ENCODE measurements around the gene LHX4.

The LHX4 gene

DNA sequence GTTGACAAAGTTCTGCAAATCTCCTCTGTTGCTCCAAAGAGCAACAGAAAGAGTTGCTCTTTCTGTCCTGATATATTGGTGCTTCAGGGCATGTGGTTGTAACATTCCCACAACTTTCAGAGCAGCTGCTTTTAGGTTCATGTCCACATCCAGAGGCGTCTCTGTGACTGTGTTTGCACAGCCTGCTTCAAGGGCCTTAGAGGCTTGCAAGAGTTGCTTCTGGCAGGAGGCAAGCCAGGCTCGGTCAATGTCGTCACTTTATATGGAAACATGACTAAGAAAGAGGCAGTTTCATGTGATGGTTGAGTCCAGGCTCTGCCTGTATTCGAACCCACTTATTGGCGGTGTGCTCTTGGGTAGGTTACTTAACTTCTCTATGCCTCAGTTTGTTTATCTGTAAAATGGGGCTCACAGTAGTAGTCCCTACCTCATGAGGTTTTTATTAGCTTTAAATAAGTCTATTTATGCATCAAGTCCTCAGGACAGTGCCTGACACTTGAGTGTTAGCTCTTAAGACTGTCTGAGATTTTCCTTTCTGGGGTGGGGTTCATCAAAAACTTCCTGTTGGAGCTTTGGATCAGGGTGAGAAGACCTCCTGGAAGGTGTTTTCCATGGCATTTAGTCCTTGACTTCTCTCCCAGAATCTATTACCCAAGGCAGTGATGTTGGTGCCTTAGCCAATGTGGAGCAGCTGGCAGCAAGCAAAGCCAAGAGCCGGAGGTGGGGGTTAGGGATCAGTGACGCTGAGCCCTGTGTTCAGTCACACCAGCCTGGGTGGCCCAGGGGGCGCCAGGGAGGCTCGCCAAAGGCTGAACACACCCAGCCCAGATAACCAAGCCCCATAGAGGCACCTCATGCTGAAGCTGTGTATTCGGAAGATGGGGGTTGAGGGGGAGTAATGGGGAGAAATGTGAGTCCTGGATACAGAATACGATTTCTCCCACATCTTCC is 18.9 kb downstream of the LHX4 start:
- Histone ChIP-seq H3K36me3 (ENCODE audit: control insufficient read depth in 4 of 4, insufficient read depth in 4 of 4, low read length in 3 of 4) (no peaks in the 10 kb centered on the region), H3K4me3 (ENCODE audit: control insufficient read depth in 1 of 7, extremely low read depth in 1 of 7, insufficient read depth in 4 of 7, low read depth in 2 of 7, low read length in 6 of 7) (no peak overlapping the region), H3K27me3 (replicated peaks in 2 of 5; ENCODE audit: control insufficient read depth in 4 of 5, insufficient read depth in 5 of 5, low read length in 4 of 5) (peaks cover 0 to 5% (median 0%) of the 10 kb centered on the region in 5 experiments), H3K27ac (ENCODE audit: insufficient read depth in 1 of 2, low read depth in 1 of 2, low read length in 2 of 2, poor library complexity in 1 of 2, severe bottlenecking in 2 of 2) (no peak overlapping the region), H3K9me3 (ENCODE audit: control extremely low read depth in 1 of 5, control insufficient read depth in 4 of 5, insufficient read depth in 2 of 5, low read depth in 1 of 5, low read length in 4 of 5) (no peaks in the 10 kb centered on the region), H3K4me1 (ENCODE audit: control extremely low read depth in 1 of 4, control insufficient read depth in 4 of 4, insufficient read depth in 4 of 4, low read length in 3 of 4) (no peaks in the 10 kb centered on the region)
- DNase-seq = peak in 2 of 3 donors; percentile 27 to 29
- ChIA-PET POLR2A (no interaction called here), CTCF (interaction anchor here (0.9 to 1.5 kb wide), 3 partner anchors 8 to 233 kb away, joined by 3 to 6 read pairs (median 3); no protein-coding TSS in a partner anchor)
- WGBS (ENCODE audit: insufficient coverage) = 95% methylated on average over 5 of the region's 11 CpGs

DNA sequence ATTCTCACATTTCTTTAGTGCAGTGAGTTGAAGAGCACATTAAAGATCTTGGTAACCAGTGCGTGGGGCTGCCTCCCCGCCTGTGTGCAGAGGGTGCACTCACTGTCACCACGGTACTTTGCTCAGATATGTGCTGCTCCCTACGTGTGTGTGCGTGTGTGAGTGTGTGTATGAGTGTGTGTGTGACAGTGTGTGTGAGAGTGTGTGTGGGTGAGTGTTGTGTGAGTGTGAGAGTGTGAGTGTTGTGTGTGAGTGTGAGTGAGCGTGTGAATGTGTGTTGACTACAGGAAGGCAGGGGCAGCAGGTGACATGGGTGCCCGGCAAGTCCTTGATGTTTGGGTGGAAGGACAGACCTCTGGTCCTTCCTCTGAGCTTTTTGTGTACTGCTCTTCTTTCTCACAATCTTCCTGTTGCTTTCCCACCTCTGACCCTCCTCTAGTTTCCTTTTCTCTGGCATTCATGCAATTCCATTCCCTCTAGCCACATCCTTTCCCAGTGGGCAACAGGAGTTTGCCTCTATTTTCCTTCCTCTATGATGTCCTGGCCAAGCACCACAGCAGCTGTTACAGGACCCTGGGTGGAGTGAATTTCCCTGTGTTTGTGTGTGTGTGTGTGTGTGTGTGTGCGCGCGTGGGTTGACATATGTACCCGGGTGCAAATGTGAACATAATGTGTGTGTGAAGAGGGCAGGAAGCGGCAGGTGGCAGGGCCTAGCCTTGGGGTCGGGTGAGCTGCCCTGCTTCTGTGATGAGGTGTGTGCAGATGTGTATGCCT is 19.8 kb downstream of the LHX4 start:
- Histone ChIP-seq H3K27me3 (replicated peaks in 2 of 5; ENCODE audit: control insufficient read depth in 4 of 5, insufficient read depth in 5 of 5, low read length in 4 of 5) (no peaks in the 10 kb centered on the region), H3K9me3 (ENCODE audit: control extremely low read depth in 1 of 5, control insufficient read depth in 4 of 5, insufficient read depth in 2 of 5, low read depth in 1 of 5, low read length in 4 of 5) (no peaks in the 10 kb centered on the region), H3K4me3 (ENCODE audit: control insufficient read depth in 1 of 7, extremely low read depth in 1 of 7, insufficient read depth in 4 of 7, low read depth in 2 of 7, low read length in 6 of 7) (no peak overlapping the region), H3K4me1 (ENCODE audit: control extremely low read depth in 1 of 4, control insufficient read depth in 4 of 4, insufficient read depth in 4 of 4, low read length in 3 of 4) (no peaks in the 10 kb centered on the region), H3K27ac (ENCODE audit: insufficient read depth in 1 of 2, low read depth in 1 of 2, low read length in 2 of 2, poor library complexity in 1 of 2, severe bottlenecking in 2 of 2) (no peak overlapping the region), H3K36me3 (ENCODE audit: control insufficient read depth in 4 of 4, insufficient read depth in 4 of 4, low read length in 3 of 4) (no peaks in the 10 kb centered on the region)
- WGBS (ENCODE audit: insufficient coverage) = 96% methylated on average over 4 of the region's 13 CpGs
- ChIA-PET POLR2A (no interaction called here), CTCF (interaction anchor here (0.9 to 1.5 kb wide), 2 partner anchors 7 to 232 kb away, joined by 3 read pairs; no protein-coding TSS in a partner anchor)
- DNase-seq = no peak

DNA sequence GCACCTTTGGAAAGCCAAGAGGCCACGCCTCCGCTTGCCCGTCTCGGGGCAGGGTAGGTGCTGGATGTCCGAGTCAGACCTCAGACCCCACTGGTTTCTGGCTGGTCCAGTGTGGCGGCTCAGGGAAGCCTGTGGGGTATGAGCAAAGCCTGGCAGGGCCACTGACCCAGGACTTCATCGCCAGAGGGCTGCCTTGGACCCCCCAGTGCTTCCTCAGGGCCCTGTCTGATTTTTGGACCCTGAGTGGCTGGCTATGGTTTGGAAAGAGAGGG is 20.4 kb downstream of the LHX4 start:
- WGBS (ENCODE audit: insufficient coverage) = 89% methylated on average over 7 of the region's 7 CpGs
- H3K9me3 ChIP-seq (ENCODE audit: control extremely low read depth in 1 of 5, control insufficient read depth in 4 of 5, insufficient read depth in 2 of 5, low read depth in 1 of 5, low read length in 4 of 5) = no peaks in the 10 kb centered on the region
- no peak for DNase-seq
- CTCF ChIA-PET = no interaction called here
- H3K27me3 ChIP-seq (replicated peaks in 2 of 5; ENCODE audit: control insufficient read depth in 4 of 5, insufficient read depth in 5 of 5, low read length in 4 of 5) = no peaks in the 10 kb centered on the region
- POLR2A ChIA-PET = no interaction called here
- H3K27ac ChIP-seq (ENCODE audit: insufficient read depth in 1 of 2, low read depth in 1 of 2, low read length in 2 of 2, poor library complexity in 1 of 2, severe bottlenecking in 2 of 2) = no peak overlapping the region
- H3K4me3 ChIP-seq (ENCODE audit: control insufficient read depth in 1 of 7, extremely low read depth in 1 of 7, insufficient read depth in 4 of 7, low read depth in 2 of 7, low read length in 6 of 7) = no peak overlapping the region
- H3K36me3 ChIP-seq (ENCODE audit: control insufficient read depth in 4 of 4, insufficient read depth in 4 of 4, low read length in 3 of 4) = no peaks in the 10 kb centered on the region
- no peaks in the 10 kb centered on the region for H3K4me1 ChIP-seq (ENCODE audit: control extremely low read depth in 1 of 4, control insufficient read depth in 4 of 4, insufficient read depth in 4 of 4, low read length in 3 of 4)

DNA sequence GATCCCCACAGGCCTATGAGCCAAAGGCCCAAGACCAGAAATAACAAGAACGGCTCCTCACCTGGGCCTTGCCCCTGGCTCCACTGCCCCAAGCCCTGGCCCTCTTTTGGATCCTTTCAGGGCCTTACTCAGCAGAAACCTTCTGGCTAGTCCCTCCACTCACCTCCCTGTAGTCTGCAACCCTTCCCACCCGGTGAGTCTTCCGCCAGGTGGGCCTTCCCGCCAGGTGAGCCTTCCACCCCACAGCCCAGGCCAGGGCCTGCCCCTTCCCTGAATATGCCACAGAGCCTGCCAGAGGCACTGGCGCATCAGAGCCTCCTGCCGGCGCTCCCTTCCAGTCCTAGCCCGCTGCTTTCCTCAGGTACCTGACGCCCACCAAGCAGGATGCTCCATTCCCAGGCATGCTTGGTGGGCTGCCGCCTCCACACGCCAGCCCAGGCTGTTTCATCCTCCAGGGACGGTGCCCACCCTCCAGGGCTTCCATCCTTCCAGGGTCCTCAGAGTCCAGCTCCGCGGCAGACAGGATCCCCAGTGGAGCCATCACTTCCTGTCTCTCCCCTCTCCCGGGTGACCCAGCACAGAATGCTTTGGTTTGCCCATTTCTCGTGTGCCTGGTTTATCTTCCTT is 20.9 kb downstream of the LHX4 start:
- CTCF ChIA-PET = interaction anchor here (1.0 to 3.4 kb wide), 3 partner anchors 158 to 232 kb away, joined by 3 to 21 read pairs (median 4); no protein-coding TSS in a partner anchor
- Histone ChIP-seq H3K27ac (ENCODE audit: insufficient read depth in 1 of 2, low read depth in 1 of 2, low read length in 2 of 2, poor library complexity in 1 of 2, severe bottlenecking in 2 of 2) (no peak overlapping the region), H3K4me1 (ENCODE audit: control extremely low read depth in 1 of 4, control insufficient read depth in 4 of 4, insufficient read depth in 4 of 4, low read length in 3 of 4) (no peaks in the 10 kb centered on the region), H3K36me3 (ENCODE audit: control insufficient read depth in 4 of 4, insufficient read depth in 4 of 4, low read length in 3 of 4) (no peaks in the 10 kb centered on the region), H3K27me3 (replicated peaks in 2 of 5; ENCODE audit: control insufficient read depth in 4 of 5, insufficient read depth in 5 of 5, low read length in 4 of 5) (no peaks in the 10 kb centered on the region), H3K4me3 (ENCODE audit: control insufficient read depth in 1 of 7, extremely low read depth in 1 of 7, insufficient read depth in 4 of 7, low read depth in 2 of 7, low read length in 6 of 7) (no peak overlapping the region), H3K9me3 (ENCODE audit: control extremely low read depth in 1 of 5, control insufficient read depth in 4 of 5, insufficient read depth in 2 of 5, low read depth in 1 of 5, low read length in 4 of 5) (no peaks in the 10 kb centered on the region)
- POLR2A ChIA-PET = no interaction called here
- 82% methylated on average over 13 of the region's 16 CpGs for WGBS (ENCODE audit: insufficient coverage)
- no peak for DNase-seq

DNA sequence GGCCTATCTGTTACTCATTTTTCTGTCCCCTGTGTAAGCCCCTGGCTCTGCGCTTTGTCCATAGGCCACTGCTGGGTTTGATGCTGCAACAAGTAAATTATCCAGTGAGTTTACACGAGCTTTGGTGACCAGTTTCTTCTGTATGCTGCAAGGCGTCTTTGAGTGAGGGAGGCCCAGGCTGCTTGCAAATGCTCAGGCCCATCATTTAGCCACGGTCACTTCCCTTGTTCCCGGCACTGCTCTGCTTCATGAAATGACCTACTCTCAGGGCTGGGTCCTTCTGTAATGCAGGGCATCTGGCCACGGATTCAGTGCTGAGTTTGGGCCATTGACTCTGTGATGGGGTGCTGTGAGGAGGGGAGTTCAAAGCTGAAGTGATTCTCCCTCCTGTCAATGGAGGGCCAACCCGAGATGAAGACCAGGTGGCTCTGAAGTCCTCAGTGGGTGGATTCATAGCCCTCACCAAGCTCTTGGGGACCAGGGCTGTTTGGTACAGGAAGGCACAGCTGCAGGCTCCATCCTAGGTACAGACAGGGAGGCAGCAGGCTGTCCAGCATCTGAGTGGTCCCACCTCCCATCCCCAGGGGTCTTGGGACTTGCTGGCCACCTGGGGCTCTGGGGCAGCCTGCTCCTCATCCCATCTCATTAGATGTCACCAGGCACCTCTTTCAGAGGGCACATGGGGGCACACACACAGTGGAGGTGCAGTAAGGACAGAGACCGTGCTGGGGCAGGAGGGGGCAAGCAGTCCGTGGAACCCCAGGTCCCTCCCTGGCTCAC is 21.7 kb downstream of the LHX4 start:
- no peaks in the 10 kb centered on the region for H3K9me3 ChIP-seq (ENCODE audit: control extremely low read depth in 1 of 5, control insufficient read depth in 4 of 5, insufficient read depth in 2 of 5, low read depth in 1 of 5, low read length in 4 of 5)
- peaks cover 0 to 1% (median 0%) of the 10 kb centered on the region in 5 experiments for H3K27me3 ChIP-seq (replicated peaks in 2 of 5; ENCODE audit: control insufficient read depth in 4 of 5, insufficient read depth in 5 of 5, low read length in 4 of 5)
- no peak overlapping the region for H3K4me3 ChIP-seq (ENCODE audit: control insufficient read depth in 1 of 7, extremely low read depth in 1 of 7, insufficient read depth in 4 of 7, low read depth in 2 of 7, low read length in 6 of 7)
- no peak for DNase-seq
- no peaks in the 10 kb centered on the region for H3K4me1 ChIP-seq (ENCODE audit: control extremely low read depth in 1 of 4, control insufficient read depth in 4 of 4, insufficient read depth in 4 of 4, low read length in 3 of 4)
- H3K27ac ChIP-seq (ENCODE audit: insufficient read depth in 1 of 2, low read depth in 1 of 2, low read length in 2 of 2, poor library complexity in 1 of 2, severe bottlenecking in 2 of 2) = no peak overlapping the region
- 97% methylated on average over 8 of the region's 9 CpGs for WGBS (ENCODE audit: insufficient coverage)
- CTCF ChIA-PET = interaction anchor here (0.7 to 3.4 kb wide), 7 partner anchors 10 to 231 kb away, joined by 3 to 21 read pairs (median 3); no protein-coding TSS in a partner anchor
- POLR2A ChIA-PET = no interaction called here
- no peaks in the 10 kb centered on the region for H3K36me3 ChIP-seq (ENCODE audit: control insufficient read depth in 4 of 4, insufficient read depth in 4 of 4, low read length in 3 of 4)

DNA sequence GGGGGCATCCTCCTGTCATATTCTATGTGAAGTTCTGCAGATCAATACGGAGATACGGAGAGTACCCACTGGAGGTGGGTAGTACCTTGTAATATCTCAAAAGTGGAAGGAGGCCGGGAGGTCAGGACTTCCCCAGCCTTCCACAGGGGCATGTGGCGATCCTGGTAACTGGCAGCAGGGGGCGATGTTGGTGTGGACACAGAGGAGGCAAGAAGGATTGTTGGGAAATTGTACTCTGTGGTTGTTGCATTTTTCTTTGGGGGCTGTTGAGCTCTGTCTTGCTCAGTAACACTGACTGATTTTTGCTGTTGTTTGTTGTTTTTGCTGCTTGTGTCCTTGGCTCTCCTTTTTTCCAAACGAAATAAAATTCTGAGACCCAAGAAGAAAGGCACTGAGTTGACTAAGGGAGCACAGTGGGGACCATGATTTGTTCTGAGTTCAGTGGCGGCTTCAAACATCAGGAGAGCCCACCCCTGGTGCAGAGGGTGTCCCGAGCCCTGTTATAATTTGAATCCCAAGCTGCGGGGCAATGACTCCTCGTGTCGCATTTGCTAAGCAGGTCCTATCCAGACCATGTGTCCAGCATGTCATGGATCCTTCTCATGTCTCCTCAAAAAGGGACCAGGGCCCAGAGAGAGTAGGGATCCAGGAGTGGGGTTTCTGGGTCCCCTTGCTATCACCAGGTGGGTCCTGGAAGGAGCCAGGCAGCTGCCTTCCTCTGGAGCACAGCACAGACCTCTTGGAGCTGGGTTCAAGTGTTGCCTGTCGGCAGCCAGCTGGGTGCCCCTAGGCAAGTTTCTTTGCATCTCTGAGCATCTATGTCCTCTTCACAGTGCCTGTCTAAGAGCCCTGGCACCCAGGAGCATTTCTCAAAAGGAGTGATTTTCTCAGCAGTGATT is 22.8 kb downstream of the LHX4 start:
- no peaks in the 10 kb centered on the region for H3K4me1 ChIP-seq (ENCODE audit: control extremely low read depth in 1 of 4, control insufficient read depth in 4 of 4, insufficient read depth in 4 of 4, low read length in 3 of 4)
- ChIA-PET POLR2A (no interaction called here), CTCF (interaction anchor here (0.7 to 3.4 kb wide), 18 partner anchors 8 to 236 kb away, joined by 3 to 21 read pairs (median 3); no protein-coding TSS in a partner anchor)
- peaks cover 0 to 7% (median 0%) of the 10 kb centered on the region in 5 experiments for H3K27me3 ChIP-seq (replicated peaks in 2 of 5; ENCODE audit: control insufficient read depth in 4 of 5, insufficient read depth in 5 of 5, low read length in 4 of 5)
- H3K36me3 ChIP-seq (ENCODE audit: control insufficient read depth in 4 of 4, insufficient read depth in 4 of 4, low read length in 3 of 4) = no peaks in the 10 kb centered on the region
- no peak overlapping the region for H3K27ac ChIP-seq (ENCODE audit: insufficient read depth in 1 of 2, low read depth in 1 of 2, low read length in 2 of 2, poor library complexity in 1 of 2, severe bottlenecking in 2 of 2)
- DNase-seq = peak; percentile 59 to 80 (median 75)
- H3K4me3 ChIP-seq (ENCODE audit: control insufficient read depth in 1 of 7, extremely low read depth in 1 of 7, insufficient read depth in 4 of 7, low read depth in 2 of 7, low read length in 6 of 7) = no peak overlapping the region
- H3K9me3 ChIP-seq (ENCODE audit: control extremely low read depth in 1 of 5, control insufficient read depth in 4 of 5, insufficient read depth in 2 of 5, low read depth in 1 of 5, low read length in 4 of 5) = no peaks in the 10 kb centered on the region
- 74% methylated on average over 12 of the region's 12 CpGs for WGBS (ENCODE audit: insufficient coverage)

Data from common myeloid progenitor, CD34-positive (primary cell).